Activated T-cell treated with anti-CD3 and anti-CD28 coated beads for 48 hours (primary cell): ENCODE measurements around the gene KCNC3.

Source experiments
- DNase-seq: peaks from one replicate; pipeline ENCODE4 v3.0.0-alpha.2; 2020; ENCODE audit warnings: low read depth

Gene KCNC3

DNA sequence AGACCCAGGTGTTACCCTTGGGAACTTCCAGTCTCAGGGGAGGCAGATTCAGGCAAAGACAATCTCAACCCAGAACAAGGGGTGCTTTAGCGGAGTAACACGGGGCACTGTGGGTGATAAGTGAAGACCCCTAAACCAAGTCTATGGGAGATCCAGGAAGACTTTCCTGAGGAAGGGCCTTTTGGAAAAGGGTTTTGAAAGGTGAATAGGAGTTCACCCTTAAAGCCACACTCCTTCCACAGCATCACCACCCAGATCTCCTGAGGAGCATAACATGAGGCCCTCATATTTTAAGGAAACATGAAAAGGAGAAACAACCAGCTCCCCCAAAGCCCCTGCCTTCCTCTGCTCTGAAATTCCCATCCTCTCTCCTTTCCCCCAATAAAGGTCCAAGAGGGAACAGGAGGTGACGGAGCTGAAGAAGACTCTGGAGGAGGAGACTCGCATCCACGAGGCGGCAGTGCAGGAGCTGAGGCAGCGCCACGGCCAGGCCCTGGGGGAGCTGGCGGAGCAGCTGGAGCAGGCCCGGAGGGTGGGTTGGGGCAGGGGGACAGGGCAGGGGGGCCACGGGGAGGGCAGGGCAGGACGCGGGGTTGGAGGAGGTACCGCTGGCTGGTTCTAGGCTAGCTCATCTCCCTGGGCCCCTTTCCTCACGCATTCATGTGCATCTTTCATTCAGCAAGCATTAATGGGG is 52.7 kb downstream of the KCNC3 start:
- DNase-seq: no peak

DNA sequence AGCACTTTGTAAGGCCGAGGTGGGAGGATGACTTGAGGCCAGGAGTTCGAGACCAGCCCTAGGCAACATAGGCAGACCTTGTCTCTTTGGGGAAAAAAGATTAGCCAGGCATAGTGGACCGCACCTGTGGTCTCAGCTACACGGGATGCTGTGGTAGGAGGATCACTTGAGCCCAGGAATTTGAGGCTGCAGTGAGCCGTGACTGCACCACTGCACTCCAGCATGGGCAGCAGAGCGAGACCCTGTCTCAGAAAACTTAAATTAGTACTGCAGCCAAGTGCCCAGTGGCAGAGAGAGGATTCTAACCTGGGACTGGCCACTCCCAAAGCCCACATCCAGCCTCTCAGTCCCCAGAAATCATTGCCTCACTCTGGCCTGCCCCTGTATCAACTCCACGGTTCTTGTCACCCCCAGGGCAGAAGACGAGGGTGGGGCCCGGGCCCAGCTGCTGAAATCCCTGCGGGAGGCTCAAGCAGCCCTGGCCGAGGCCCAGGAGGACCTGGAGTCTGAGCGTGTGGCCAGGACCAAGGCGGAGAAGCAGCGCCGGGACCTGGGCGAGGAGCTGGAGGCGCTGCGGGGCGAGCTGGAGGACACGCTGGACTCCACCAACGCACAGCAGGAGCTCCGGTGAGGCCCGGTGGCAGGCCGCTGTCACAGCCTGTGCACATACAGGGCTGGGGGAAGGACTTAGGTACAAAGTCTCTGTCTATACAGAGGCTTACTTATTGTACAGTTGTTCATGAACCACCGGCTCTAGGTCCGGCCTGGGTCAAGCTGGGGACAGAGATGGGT is 53.4 kb downstream of the KCNC3 start:
- DNase-seq: no peak

DNA sequence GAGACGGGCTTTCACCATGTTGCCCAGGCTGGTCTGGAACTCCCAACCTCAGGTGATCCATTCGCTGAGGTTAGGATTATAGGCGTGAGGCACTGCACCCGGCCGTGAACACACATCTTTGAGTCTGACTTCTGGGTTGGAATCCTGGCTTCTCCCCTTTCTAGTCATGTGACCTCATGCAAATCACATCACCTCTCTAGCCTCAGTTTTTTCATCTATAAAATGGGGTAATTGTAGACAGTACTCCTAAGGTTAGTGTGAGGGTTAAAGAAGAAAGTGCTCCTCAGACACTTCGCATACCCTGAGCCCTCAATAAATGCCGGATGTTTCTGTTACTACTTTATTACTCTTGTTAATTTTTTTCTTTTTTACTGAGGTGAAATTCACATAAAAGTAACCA is 55.4 kb downstream of the KCNC3 start:
- DNase-seq: no peak

DNA sequence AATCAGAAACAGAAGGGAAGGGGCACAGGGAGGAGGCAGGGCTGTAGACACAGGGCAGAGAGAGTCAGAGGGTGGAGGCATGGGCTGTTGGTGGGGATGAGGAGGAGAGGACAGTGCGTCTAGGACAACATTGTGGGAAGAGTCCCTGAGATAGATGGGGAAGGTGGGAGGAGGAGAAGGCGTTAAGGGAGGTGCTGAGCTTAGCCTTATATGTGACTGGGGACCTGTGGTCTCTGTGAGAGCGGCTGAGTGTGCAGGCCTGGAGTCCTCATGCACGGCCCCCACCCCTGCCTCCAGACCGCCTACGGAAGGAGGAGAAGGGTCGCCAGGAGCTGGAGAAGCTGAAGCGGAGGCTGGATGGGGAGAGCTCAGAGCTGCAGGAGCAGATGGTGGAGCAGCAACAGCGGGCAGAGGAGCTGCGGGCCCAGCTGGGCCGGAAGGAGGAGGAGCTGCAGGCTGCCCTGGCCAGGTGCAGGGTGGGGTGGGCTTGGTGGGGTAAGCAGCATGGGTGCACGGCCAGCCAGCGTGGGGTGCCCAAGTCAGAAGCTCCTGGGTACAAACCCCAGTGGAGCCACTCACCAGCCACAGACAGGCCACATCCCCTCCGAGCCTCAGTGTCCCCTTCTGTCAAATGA is 56.8 kb downstream of the KCNC3 start:
- DNase-seq: no peak

DNA sequence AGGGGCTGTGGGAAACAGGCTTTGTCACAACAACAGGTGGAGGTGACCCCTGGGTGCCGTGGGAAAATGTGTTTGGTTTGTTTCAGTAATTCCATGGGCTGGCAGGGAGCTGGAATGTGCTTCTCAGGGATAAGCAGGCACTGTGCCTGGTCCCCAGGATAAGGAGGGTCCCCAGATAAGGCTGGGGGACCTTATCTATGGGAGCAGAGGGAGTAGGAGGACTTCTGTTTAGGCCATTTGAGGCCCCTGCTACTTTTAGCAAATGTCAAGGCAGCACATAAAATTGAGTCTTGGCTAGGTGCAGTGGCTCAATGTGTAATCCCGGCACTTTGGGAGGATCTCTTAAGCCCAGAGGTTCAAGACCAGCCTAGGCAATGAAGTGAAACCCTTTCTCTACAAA is 59.5 kb downstream of the KCNC3 start:
- no peak for DNase-seq

DNA sequence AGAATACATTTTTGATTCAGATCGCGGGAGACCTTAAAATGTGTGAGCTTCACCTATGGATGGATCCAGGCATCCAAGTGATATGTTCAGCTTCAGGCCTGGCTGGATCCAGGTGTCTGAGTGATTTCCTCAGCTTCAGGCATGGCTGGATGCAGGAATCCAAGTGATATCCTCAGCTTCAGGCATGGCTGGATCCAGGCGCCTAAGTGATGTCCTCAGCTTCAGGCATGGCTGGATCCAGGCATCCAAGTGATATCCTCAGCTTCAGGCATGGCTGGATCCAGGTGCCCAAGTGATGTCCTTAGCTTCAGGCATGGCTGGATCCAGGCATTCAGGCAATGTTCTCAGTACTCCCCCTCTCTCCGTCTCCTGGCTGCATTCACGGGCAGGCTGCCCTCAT is 60.7 kb downstream of the KCNC3 start:
- DNase-seq: no peak

DNA sequence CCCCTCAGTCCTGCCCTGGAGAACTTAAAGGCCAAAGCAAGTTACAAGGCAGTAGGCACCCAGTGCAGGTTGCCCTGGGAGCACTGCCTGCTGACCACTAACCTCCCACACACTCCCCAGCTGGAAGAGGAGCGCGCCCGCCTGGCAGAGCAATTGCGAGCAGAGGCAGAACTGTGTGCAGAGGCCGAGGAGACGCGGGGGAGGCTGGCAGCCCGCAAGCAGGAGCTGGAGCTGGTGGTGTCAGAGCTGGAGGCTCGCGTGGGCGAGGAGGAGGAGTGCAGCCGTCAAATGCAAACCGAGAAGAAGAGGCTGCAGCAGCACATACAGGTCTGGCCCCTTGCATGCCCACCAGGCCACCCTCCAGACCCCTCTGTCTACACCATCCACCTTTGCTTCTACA is 61.1 kb downstream of the KCNC3 start:
- DNase-seq: no peak

DNA sequence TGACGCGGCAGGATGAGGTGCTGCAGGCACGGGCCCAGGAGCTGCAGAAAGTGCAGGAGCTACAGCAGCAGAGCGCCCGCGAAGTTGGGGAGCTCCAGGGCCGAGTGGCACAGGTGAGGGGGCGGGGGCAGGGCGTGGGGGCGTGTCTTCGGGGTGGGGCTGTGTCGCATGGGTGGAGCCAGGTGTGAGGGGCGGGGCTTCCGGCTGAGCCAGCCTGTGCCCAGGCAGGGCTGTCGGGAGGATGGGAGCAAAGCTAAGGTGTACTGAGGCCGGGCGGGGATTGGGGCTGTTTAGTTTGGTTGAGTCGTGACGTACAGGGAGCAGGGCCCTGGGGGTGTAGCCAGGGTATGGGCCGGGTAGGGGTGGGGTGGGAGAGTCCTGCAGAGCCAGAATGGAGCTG is 62.3 kb downstream of the KCNC3 start:
- peak; percentile 26 for DNase-seq

DNA sequence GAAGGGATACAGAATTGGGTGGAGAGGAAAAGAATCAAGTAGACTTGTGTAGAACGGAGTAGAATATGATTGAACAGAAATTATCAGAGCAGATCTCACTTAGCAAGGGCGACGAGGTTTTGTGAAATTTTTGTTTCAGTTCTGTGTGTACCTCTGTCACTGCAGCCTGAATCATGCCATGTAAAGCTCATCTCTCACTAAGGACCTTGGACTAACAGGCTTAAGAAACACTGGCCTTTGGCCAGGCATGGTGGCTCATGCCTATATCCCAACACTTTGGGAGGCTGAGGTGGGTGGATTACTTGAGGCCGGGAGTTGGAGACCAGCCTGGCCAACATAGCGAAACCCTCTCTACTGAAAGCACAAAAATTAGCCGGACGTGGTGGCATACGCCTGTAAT is 63.1 kb downstream of the KCNC3 start:
- DNase-seq: no peak

DNA sequence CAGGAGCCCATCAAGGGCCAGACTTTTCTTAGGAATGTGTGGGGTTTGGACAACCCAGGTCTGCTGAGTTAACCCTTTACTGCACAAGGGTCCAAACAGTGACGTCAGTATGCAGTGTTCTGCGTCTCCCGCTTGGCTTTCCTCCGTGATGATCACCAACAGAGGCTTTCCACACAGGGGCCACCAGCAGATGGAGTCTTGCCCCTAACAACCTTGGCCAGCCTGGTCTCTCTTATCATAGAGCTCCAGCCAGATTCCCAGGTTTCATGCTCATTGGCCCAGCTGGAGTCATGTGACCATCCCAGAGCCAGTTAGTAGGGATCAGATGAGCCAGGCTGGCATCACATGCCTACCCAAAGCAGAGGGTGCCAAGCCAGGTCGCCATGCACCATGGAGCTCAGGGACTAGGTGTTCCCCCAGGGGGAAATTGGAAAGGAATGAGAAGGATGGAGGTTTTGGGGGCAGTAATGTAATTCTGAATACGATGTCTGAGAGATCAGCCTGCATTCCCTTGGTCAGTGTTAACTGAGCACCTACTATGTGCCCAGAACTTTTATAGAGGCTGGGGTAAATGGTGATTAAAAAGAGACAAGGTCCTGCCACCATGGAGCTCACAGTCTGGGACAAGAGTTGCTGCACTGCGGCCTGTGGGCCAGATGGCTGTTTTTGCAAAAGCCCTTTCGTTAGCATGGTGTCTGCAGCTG is 64.5 kb downstream of the KCNC3 start:
- no peak for DNase-seq

DNA sequence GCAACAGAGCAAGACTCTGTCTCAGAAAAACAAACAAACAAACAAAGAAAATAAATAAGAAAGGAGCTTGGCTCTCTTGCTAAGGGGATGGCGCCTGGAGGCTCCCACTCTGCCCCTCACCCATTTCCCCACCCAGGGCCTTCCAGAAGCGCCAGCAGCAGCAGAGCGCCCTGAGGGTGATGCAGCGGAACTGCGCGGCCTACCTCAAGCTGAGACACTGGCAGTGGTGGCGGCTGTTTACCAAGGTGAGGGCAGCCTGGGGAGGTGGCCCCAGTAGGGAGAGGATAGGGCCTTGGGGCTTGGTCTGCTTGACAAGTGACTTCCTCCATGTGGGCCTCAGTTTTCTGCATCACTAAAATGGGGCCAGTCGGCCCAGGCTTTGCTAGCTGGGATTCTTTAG is 66.0 kb downstream of the KCNC3 start:
- no peak for DNase-seq
